HG02571 (cell line): ENCODE data around the gene GON4L.
"Not testable (repeated sequence)": the region's sequence is repeated elsewhere in the genome, so short reads cannot be mapped to it uniquely, and the experiment has no call there.

Source experiments
- ATAC-seq: cut with Tn5 transposase; IDR thresholded peaks from one replicate; pipeline ENCODE4 v1.9.1; 2021; ENCODE audit warnings: mild to moderate bottlenecking, moderate library complexity; ENCODE audit not compliant: unreplicated experiment

Gene GON4L

DNA sequence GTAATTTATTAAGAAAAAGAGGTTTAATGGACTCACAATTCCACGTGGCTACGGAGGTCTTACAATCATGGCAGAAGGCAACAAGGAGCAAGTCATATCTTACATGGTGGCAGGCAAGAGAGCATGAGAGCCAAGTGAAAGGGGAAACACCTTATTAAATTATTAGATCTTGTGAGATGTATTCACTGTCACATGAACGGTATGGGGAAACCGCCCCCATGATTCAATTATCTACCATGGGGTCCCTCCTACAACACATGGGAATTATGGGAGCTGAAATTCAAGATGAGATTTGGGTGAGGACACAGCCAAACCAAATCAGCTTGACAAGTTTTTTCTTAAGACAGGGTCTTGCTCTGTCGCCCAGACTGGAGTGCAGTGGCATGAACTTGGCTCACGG is 153.8 kb downstream of the GON4L start:
- ATAC-seq = no peak

DNA sequence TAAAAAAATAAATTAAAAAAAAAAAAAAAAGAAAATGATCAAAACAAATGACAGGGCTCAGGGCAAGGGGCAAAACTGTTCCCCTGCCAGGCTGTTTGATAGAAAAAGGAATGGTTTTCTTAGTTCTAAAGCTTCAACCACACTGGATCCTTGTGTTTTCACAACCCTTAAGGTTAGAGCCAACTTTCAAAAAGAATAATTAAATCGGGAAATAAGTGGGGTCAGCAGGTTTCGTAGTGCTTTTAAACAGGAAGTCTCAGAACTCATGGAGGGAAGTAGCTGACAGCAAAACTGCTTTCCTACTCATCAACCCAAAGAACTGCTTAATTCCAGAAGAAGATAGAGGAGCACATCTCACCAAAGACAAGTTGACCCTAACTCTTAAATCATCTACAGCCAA is 155.3 kb downstream of the GON4L start:
- ATAC-seq = not testable (repeated sequence)
